Right lobe of liver (tissue), 4 donors: Measurements from ENCODE around the gene REM2.

Experiments
- POLR2A ChIP-seq: fragments of 450-650 bp; IDR thresholded peaks from one replicate; pipeline ENCODE4 v1.6.1; 2017; ENCODE audit warnings: antibody characterized with exemption, mild to moderate bottlenecking
- TF ChIP-seq, protein P1 (sequence below), 4 donors: fragments of 200-600 bp in 3 of 4; fragments of 450-650 bp in 1 of 4; IDR thresholded peaks; one replicate each; pipeline versions ENCODE4 v1.5.1 to v1.8.0; 2016 to 2022; ENCODE audit warnings: antibody characterized with exemption in 4 of 4, mild to moderate bottlenecking in 2 of 4
- donor health status: DM: no; HTN: no; CAD: no.
- donor health status: DM: no; HTN: no; CAD: no.
- donor health status: DM: no; HTN: yes; CAD: no.

DNA sequence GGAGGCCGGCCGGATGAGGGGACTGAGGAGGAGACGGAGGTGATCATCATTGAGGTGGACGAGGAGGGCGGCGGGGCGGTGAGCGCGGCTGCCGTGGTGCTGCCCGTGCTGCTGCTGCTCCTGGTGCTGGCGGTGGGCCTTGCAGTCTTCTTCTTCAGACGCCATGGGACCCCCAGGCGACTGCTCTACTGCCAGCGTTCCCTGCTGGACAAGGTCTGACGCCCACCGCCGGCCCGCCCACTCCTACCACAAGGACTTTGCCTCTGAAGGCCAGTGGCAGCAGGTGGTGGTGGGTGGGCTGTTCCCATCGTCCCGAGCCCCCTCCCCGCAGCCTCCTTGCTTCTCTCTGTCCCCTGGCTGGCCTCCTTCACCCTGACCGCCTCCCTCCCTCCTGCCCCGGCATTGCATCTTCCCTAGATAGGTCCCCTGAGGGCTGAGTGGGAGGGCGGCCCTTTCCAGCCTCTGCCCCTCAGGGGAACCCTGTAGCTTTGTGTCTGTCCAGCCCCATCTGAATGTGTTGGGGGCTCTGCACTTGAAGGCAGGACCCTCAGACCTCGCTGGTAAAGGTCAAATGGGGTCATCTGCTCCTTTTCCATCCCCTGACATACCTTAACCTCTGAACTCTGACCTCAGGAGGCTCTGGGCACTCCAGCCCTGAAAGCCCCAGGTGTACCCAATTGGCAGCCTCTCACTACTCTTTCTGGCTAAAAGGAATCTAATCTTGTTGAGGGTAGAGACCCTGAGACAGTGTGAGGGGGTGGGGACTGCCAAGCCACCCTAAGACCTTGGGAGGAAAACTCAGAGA lies 37.0 kb upstream of the REM2 start:
- TF ChIP-seq, protein P1, sequence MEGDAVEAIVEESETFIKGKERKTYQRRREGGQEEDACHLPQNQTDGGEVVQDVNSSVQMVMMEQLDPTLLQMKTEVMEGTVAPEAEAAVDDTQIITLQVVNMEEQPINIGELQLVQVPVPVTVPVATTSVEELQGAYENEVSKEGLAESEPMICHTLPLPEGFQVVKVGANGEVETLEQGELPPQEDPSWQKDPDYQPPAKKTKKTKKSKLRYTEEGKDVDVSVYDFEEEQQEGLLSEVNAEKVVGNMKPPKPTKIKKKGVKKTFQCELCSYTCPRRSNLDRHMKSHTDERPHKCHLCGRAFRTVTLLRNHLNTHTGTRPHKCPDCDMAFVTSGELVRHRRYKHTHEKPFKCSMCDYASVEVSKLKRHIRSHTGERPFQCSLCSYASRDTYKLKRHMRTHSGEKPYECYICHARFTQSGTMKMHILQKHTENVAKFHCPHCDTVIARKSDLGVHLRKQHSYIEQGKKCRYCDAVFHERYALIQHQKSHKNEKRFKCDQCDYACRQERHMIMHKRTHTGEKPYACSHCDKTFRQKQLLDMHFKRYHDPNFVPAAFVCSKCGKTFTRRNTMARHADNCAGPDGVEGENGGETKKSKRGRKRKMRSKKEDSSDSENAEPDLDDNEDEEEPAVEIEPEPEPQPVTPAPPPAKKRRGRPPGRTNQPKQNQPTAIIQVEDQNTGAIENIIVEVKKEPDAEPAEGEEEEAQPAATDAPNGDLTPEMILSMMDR (IDR thresholded peaks at IDR 0.05), result no peak
- no peak for TF ChIP-seq POLR2A
